EH (cell line): ENCODE results near the gene TGIF1.

Experiments
- DNase-seq: peaks from one replicate; pipeline ENCODE4 v3.0.0-alpha.2; 2015; ENCODE audit warnings: low read depth

Gene TGIF1

GRCh38 chr18:3434685-3435084 lies 15.3 kb upstream of the TGIF1 start:
- no peak for DNase-seq

GRCh38 chr18:3440341-3440740 lies 9.6 kb upstream of the TGIF1 start:
- DNase-seq, result no peak

DNA sequence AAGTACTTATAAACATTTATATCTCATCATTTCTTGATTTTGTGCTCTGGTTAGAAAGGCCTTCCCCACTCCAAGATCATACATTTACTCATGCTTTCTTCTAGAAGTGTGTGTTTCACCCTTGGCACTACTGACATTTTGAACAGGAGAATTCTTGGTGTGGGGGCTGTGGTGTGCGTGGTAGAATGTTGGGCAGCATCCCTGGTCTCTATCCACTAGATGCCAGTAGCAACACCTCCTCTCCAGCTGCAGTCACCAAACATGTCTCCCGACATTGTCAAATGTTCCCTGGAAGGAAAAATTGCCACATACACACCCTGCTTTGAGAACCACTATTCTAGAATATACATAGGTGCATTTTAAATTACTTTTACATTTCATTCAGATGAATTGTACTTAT lies 8.7 kb upstream of the TGIF1 start:
- peak; percentile 45 for DNase-seq

- DNase-seq, result no peak
These were observed 7.1 kb upstream of the TGIF1 start for GRCh38 chr18:3442919-3443318.

- DNase-seq, result no peak
These were observed 5.7 kb upstream of the TGIF1 start for GRCh38 chr18:3444296-3444695.

DNA sequence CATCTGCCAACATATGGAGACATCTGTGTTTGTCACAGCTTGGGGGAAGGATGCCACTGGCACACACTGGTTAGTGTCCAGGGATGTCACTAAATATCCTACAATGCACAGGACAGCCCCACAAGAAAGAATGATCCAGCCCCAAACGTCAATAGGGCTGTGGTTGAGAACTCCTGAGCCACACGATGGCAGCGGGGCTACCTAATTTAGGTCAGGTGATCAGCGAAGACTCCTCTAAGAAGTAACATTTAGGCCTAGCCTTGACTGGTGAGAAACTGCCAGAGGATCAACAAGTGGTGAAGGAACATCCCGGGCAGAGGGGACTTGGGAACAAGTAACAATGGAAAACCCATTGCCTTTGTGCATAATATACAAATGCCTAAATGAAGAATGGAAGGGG lies 5.0 kb upstream of the TGIF1 start:
- no peak for DNase-seq

DNA sequence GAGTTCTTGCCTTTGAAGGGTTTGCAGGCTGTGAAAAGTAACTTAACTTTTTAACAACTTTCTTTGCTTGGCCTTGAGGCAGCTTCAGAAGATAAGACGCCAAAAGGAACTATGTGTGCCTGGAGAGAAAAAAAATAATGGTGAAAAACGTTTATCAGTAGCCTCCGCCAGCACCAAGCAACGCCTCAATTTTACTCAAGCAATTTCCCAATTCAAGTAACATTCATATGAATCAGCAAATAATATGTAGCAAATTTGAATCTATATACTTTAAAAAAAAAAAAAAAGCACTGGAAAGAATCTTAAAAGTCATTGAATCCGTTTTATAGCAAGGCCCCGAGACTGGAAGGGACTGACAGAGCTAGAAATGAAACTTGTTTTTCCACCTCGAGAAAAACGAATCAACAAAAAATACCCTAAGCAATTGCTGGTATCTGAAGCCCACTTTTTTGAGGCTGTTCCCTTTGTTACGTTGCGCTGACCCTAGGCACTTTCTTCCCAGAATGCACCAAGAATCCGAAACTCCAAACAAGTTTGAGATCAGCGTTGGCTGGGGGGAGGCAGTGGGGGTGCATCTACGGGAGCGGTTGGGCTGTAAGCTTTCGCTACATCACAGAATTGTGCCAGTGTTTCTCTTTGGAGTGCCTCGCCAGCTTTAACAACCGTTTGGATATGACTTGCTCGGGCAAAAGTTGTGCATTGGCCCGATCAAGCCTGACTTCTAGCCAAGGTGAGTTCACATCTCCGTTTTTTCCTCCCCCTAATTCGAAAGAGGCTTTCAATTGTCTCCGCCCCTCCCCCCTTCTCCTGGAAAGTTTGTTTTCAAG lies 2.7 kb upstream of the TGIF1 start:
- peak; percentile 57 for DNase-seq

- DNase-seq, result peak; percentile 98
These were observed 1.8 kb upstream of the TGIF1 start for GRCh38 chr18:3447895-3448837.

- peak; percentile 98 for DNase-seq
These were observed 997 bp upstream of the TGIF1 start for GRCh38 chr18:3448838-3449511.

DNA sequence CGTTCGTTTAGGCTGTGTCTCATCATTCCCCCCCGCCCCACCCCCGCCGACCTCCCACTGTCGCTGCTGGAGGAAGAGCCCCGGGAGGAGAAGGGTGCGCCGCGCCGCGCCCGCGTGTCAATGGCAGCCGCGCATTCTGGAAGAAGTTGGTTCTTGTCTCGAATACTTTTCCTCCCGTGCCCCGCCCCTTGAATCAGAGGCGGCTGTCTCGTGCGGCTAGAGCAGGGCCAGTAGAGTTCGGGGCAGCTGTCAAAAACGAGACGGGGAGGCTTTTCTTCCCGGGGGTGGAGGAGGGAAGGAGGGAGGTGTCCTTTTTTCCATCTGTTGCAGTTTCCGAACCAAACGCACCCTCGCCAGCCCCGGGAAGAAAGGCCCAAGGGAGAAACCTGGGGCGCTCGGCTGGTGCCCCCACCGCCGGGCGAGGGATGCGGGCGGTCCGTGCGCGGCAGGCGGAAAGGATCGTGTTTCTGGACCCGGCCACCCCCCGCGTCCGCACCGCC lies 410 bp upstream of the TGIF1 start:
- DNase-seq, result no peak

DNA sequence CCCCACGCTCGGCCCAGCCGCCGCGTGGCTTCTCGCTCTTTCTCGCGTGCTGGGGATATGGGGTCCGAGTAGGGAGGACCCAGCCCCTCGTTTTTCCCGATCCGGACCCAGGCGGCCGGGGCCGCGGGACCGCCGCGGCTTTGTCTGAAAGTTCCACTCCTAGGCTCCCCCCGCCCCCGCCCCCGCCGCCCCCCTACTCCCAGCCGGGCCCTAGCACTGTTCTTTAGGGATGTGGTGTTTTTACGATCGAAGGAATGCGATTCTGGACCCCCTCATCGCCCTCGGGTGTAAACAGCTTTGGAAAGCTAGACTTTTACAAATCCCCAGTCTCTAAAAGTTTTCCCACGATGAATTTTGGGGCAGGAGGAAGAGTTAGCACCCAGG lies 819 bp downstream of the TGIF1 start:
- no peak for DNase-seq

DNA sequence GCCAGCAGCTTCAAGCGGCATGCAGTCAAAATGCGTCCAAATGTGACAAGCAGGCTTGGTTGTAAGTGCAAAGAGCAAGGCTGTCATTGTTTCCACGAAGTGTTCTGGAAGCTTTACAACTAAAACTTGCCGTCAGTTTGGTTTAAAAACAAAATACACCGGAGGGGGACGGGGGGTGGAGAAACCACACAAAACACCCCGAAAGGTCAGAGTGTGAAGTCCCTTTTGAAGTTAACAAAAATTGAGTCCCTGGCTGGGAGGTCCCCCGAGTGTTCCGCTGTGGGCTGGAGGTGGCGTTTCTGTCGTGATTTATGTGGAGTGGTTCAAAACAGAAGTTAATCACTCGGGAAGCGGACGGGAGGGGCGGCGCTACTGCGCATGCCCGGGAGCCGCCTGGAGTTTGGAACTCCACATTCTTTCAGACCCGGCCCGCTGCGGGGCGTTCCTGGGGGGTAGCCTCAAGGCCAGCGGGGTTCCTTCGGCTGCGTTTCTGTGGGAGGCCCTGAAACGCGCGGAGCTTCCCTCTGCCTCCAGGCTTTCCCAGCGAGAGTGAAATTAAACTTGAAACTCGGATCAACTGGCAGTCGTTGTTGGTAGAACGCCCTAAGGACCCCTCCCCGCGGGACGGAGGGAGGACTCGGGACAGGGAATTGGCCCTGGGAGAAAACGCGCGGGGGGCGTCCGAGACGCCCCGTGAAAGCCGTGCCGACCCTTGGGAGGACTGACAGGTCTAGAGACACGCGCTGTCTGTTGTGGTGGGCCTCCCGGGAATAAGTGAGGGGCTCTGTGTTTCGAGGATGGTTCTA lies 1.4 kb downstream of the TGIF1 start:
- peak; percentile 95 for DNase-seq

DNA sequence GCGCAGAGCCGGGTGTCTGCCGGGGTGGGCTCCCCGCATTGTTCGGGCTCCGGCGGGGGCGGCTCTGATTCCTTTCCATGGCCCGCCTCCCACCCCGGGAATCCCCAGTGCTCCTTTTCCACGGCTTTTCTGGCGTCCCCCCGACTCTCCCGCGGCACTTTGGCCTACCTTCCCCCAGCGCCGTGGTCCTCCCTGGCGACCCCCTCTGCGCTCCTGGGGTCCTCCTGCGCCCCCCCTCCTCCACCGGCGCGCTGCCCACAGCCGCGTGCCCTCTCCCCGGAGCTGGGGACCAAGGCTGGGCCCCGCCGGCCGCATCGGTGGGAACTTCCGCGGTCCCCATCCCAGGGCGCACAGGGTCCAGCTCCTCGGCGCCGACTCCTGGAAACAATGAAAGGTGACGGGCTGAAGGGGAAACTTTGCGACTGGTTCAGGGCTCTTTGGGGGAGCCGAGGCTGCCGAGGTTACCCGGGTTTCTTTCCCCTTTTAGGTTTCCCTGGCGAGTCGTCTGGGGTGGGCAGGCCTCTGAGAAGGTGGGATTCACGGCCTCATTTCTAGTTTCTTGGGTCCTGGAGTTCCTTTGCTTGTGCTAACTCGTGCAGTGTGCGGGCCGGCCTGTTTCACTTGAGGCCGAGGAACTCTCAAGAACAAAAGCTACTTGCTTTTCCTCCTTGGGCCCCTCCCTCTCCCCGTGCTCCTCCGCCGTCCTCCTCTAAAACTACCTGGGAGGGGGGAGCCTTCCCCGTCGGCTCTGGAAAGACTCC lies 2.2 kb downstream of the TGIF1 start:
- DNase-seq, result peak; percentile 71

GRCh38 chr18:3452750-3453539 lies 3.0 kb downstream of the TGIF1 start:
- no peak for DNase-seq

GRCh38 chr18:3453540-3454364 lies 3.8 kb downstream of the TGIF1 start:
- peak; percentile 99 for DNase-seq

DNA sequence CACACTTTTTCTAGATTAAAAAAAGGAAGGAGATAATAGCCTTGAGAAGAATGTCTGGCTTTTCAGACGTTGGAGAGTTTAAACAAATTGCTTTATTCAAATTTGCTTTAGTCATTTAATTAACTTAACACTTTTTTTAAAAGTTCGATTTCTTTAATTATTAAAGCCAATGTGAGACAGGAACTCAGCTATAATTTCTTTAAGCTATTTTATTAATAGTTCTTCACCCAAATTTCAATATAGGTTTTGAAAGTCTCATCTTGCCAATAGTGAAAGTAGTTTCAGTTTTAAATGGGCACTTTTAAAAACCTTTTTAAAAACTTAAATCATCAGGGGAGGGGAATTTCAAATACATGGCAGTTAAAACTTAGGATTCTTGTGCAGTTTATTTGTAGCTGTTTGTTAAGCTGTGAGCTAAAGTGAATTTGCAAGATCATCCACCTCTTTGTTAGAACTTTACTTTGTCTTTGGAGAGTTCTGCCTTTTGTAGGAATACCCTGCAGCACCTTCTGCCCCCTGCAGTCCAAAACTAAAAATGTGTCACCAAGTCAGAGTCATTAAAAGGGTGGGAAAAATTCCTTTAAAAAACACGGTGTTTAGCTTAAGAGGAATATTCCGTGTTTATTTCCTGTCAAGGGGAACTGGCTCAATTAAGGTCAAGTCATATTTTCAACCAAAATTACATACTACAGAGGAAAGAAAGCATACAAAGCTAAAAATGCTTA lies 4.6 kb downstream of the TGIF1 start:
- DNase-seq, result peak; percentile 70

DNA sequence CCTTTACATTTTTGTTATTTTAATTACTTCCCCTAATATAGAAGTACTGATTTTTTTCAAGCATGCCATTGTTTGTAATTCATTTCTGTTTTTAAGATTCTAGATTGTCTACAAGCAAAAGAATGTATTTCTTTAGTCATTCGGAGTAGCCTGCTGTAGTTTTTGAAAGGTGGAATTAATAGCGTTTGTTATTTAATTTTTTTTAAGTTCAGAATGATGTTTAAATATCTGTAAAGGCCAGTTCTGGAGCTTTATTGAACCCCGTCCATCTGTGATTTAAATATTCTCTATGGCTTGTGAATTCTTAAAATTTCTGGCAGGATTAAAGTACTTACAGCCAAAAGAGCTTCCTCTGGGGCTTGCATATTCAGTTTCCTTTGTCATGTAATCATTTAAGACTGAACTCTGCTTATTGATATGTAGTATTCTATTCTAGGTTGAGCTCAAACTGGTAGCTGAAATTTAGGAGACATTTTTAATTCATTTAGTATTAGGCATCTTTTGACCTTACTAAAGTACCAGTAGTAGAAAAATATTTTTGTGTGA lies 5.2 kb downstream of the TGIF1 start:
- no peak for DNase-seq
